HepG2 (cell line): ENCODE data around the gene IRF4.

Experiments used
- JUN ChIP-seq: sonication (generic); formaldehyde crosslinking; IDR thresholded peaks from 2 replicates; pipeline ENCODE4 v1.4.0; 2020; ENCODE audit warnings: mild to moderate bottlenecking, missing genetic modification reagents
- MLLT10 ChIP-seq: sonication (generic); formaldehyde crosslinking; IDR thresholded peaks from 2 replicates; pipeline ENCODE4 v1.4.0; 2020; ENCODE audit warnings: missing genetic modification reagents
- TAF1 ChIP-seq: sonication (generic); formaldehyde crosslinking; IDR thresholded peaks from 2 replicates; pipeline ENCODE4 v1.4.0; 2020; ENCODE audit warnings: missing genetic modification reagents
- ZBTB33 ChIP-seq: sonication (generic); formaldehyde crosslinking; IDR thresholded peaks from 2 replicates; pipeline ENCODE4 v1.4.0; 2020; ENCODE audit warnings: missing genetic modification reagents
- ZBTB46 ChIP-seq: sonication (generic); formaldehyde crosslinking; IDR thresholded peaks from 2 replicates; pipeline ENCODE4 v1.4.0; 2020; ENCODE audit warnings: mild to moderate bottlenecking, missing genetic modification reagents, borderline replicate concordance
- ZFP36 ChIP-seq: fragments of 150-350 bp; IDR thresholded peaks from 2 replicates; pipeline ENCODE4 v1.6.1; 2018; ENCODE audit warnings: borderline replicate concordance, low read length, low read depth; ENCODE audit not compliant: partially characterized antibody
- TF ChIP-seq, protein P1 (sequence below): sonication (generic); formaldehyde crosslinking; IDR thresholded peaks from 2 replicates; pipeline ENCODE4 v1.5.1; 2020; ENCODE audit warnings: mild to moderate bottlenecking, missing genetic modification reagents

DNA sequence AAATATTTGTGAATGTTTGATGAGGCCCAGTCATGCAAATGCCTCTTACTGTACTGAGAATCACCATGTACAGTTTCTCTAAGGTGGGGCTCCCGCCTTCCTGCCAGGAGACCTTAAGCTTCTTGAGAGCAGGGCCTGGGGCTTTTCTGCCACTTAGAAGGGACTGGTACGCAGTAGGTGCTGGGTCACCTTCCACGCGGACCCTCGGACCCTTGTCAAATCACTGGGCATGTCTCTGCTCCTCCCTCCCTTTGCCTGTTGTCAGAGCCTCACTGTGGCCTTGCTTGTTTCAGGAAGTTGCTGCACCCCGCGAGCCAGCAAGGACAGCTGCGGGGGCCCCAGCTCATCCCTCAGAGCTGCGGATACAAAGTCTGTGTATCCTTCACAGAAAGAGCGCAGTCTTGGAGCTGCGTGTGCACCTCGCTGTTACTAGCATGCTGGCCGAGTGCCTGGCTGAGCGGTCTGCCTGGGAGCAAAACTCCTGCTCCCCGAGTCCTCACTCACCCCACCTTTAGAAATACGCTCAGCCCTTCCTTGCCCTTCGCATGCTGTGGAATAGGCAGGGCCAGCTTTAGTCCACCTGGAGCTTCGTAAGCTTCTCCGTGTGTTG is 30.7 kb upstream of the IRF4 start:
- TF ChIP-seq JUN (CRISPR knock-in tag), result no peak
- TF ChIP-seq MLLT10, result no peak
- TF ChIP-seq, protein P1, sequence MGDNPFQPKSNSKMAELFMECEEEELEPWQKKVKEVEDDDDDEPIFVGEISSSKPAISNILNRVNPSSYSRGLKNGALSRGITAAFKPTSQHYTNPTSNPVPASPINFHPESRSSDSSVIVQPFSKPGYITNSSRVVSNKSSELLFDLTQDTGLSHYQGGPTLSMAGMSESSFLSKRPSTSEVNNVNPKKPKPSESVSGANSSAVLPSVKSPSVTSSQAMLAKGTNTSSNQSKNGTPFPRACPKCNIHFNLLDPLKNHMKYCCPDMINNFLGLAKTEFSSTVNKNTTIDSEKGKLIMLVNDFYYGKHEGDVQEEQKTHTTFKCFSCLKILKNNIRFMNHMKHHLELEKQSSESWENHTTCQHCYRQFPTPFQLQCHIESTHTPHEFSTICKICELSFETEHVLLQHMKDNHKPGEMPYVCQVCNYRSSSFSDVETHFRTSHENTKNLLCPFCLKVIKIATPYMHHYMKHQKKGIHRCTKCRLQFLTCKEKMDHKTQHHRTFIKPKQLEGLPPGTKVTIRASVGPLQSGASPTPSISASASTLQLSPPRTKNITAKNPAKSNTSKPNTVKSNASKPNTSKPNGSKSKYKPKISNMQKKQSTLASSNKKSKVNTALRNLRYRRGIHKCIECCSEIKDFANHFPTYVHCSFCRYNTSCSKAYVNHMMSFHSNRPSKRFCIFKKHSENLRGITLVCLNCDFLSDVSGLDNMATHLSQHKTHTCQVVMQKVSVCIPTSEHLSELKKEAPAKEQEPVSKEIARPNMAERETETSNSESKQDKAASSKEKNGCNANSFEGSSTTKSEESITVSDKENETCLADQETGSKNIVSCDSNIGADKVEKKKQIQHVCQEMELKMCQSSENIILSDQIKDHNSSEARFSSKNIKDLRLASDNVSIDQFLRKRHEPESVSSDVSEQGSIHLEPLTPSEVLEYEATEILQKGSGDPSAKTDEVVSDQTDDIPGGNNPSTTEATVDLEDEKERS (CRISPR knock-in tag), result no peak
- no peak for TF ChIP-seq TAF1
- TF ChIP-seq ZBTB46, result no peak; the same call in 1 of the 2 replicates
- no peak for TF ChIP-seq ZFP36
- peak; percentile 77 for TF ChIP-seq ZBTB33 (CRISPR knock-in tag)
